ENCODE data around the gene SNX20. TPM values are rescaled to one million over a fixed set of nuclear protein-coding genes. Genes with fewer than 3 reads are reported as not detected.

The SNX20 gene
- total and polyA plus RNA-seq, 2 of the 4 experiments (the other 2 are of a cell fraction): not detected

DNA sequence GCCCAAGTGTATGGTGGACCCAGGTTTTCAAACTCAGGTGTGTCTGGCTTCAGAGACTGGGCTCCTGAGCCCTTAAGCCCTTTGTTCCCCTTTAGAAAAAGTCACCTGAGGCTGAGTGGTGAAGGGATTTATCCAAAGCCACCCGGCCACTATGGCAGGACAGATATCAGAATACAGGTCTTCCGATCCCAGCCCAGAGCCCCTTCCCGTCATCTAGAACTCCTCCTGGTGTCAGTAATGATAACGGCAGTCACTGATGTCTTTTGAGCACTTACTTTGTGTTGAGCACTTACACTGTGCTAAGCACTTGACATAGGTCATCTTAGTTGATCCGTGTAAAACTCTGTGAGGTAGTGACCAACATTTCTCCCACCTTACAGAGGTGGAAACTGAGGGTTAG lies 28.9 kb upstream of the SNX20 start:
- no peaks in the 10 kb centered on the region for H3K9me3 ChIP-seq (ENCODE audit: control insufficient read depth, insufficient read depth, low read length)
- no peak overlapping the region for H2BK5ac ChIP-seq (ENCODE audit: low read depth, low read length, poor library complexity, severe bottlenecking)
- H3K27me3 ChIP-seq (ENCODE audit: control insufficient read depth, insufficient read depth, low read length): no peaks in the 10 kb centered on the region; the same call in none of the 2 replicates
- no peaks in the 10 kb centered on the region for H3K36me3 ChIP-seq (ENCODE audit: control insufficient read depth, insufficient read depth, low read length)
- H3K14ac ChIP-seq (replicated peaks; ENCODE audit: low read depth, low read length): no peak overlapping the region
- WGBS, 2 experiments (ENCODE audit: extremely low coverage in 2 of 2, insufficient read length in 1 of 2): 70% methylated on average over 2 of the region's 5 CpGs; no CpG with 5 or more reads in 1 of the 2 experiments
- H2BK120ac ChIP-seq (ENCODE audit: low read depth, low read length): no peak overlapping the region
- no peaks in the 10 kb centered on the region for H3K4me1 ChIP-seq (ENCODE audit: control insufficient read depth, insufficient read depth, low read length)
- intact Hi-C loops (cut with micrococcal nuclease): no loop called here
- H3K4me2 ChIP-seq (ENCODE audit: low read depth, low read length): no peak overlapping the region
- H2BK20ac ChIP-seq (ENCODE audit: low read depth, low read length): no peak overlapping the region
- no peak overlapping the region for H3K18ac ChIP-seq (ENCODE audit: low read depth, low read length)
- no peaks in the 10 kb centered on the region for H4K20me1 ChIP-seq (ENCODE audit: insufficient read depth, low read length)
- in situ Hi-C loops (cut with MboI; ENCODE audit: low sequenced_read_pairs): no loop called here
- no peak overlapping the region for H4K91ac ChIP-seq (ENCODE audit: insufficient read depth, low read depth, low read length)
- TF ChIP-seq MXI1 (IDR thresholded peaks at IDR 0.05; ENCODE audit: borderline replicate concordance, low read depth, low read length) (no peak), RAD21 (IDR thresholded peaks at IDR 0.05; ENCODE audit: low read length) (no peak), CEBPB (IDR thresholded peaks at IDR 0.05; ENCODE audit: low read depth, low read length) (no peak), RCOR1 (IDR thresholded peaks at IDR 0.05; ENCODE audit: insufficient replicate concordance, low read length) (no peak), MAZ (IDR thresholded peaks at IDR 0.05; ENCODE audit: borderline replicate concordance, low read depth, low read length) (no peak), NFE2L2 (IDR thresholded peaks at IDR 0.05; ENCODE audit: low read depth, low read length) (no peak), CHD1 (IDR thresholded peaks at IDR 0.05; ENCODE audit: low read depth, low read length) (no peak), MAFK (IDR thresholded peaks at IDR 0.05; ENCODE audit: low read depth, low read length) (no peak), BHLHE40 (IDR thresholded peaks at IDR 0.05; ENCODE audit: low read depth, low read length) (no peak), SMC3 (IDR thresholded peaks at IDR 0.05; ENCODE audit: low read depth, low read length) (no peak), POLR2A (IDR thresholded peaks at IDR 0.05; ENCODE audit: low read depth, low read length) (no peak), FOS (IDR thresholded peaks at IDR 0.05; ENCODE audit: low read depth, low read length) (no peak), RFX5 (IDR thresholded peaks at IDR 0.05; ENCODE audit: low read depth, low read length) (no peak)
- TF ChIP-seq, protein P1, sequence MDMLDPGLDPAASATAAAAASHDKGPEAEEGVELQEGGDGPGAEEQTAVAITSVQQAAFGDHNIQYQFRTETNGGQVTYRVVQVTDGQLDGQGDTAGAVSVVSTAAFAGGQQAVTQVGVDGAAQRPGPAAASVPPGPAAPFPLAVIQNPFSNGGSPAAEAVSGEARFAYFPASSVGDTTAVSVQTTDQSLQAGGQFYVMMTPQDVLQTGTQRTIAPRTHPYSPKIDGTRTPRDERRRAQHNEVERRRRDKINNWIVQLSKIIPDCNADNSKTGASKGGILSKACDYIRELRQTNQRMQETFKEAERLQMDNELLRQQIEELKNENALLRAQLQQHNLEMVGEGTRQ (IDR thresholded peaks at IDR 0.05; ENCODE audit: low read depth, low read length): no peak
- TF ChIP-seq, protein P2, sequence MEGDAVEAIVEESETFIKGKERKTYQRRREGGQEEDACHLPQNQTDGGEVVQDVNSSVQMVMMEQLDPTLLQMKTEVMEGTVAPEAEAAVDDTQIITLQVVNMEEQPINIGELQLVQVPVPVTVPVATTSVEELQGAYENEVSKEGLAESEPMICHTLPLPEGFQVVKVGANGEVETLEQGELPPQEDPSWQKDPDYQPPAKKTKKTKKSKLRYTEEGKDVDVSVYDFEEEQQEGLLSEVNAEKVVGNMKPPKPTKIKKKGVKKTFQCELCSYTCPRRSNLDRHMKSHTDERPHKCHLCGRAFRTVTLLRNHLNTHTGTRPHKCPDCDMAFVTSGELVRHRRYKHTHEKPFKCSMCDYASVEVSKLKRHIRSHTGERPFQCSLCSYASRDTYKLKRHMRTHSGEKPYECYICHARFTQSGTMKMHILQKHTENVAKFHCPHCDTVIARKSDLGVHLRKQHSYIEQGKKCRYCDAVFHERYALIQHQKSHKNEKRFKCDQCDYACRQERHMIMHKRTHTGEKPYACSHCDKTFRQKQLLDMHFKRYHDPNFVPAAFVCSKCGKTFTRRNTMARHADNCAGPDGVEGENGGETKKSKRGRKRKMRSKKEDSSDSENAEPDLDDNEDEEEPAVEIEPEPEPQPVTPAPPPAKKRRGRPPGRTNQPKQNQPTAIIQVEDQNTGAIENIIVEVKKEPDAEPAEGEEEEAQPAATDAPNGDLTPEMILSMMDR (conservative IDR thresholded peaks at IDR 0.05; ENCODE audit: low read depth, low read length): no peak
- TF ChIP-seq, protein P3, sequence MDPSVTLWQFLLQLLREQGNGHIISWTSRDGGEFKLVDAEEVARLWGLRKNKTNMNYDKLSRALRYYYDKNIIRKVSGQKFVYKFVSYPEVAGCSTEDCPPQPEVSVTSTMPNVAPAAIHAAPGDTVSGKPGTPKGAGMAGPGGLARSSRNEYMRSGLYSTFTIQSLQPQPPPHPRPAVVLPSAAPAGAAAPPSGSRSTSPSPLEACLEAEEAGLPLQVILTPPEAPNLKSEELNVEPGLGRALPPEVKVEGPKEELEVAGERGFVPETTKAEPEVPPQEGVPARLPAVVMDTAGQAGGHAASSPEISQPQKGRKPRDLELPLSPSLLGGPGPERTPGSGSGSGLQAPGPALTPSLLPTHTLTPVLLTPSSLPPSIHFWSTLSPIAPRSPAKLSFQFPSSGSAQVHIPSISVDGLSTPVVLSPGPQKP (IDR thresholded peaks at IDR 0.05; ENCODE audit: borderline replicate concordance, low read depth, low read length): no peak
- H2AK5ac ChIP-seq (ENCODE audit: low read depth, low read length): no peak overlapping the region
- no peak overlapping the region for H2AK9ac ChIP-seq (replicated peaks; ENCODE audit: low read depth, low read length, poor library complexity)
- DNase-seq (no peak), ATAC-seq (ENCODE audit: low read depth) (no peak)
- dilution Hi-C loops (cut with HindIII; ENCODE audit: low sequenced_read_pairs, unreplicated experiment): no loop called here
- BruUV-seq (replicated peaks): no TSS peak
- no peak overlapping the region for H3K56ac ChIP-seq (ENCODE audit: extremely low read depth, insufficient read depth, low read length)
- H2AFZ ChIP-seq (replicated peaks; ENCODE audit: low read length, poor library complexity): no peak overlapping the region
- no peak overlapping the region for H4K8ac ChIP-seq (ENCODE audit: low read depth in 2 of 2, low read length in 2 of 2)
- H2BK15ac ChIP-seq (ENCODE audit: low read depth, low read length): no peak overlapping the region
- H3K9ac ChIP-seq (ENCODE audit: low read depth, low read length): no peak overlapping the region
- no peak overlapping the region for H3K4ac ChIP-seq (ENCODE audit: low read depth, low read length)
- H3K4me3 ChIP-seq (ENCODE audit: insufficient read depth, low read depth, low read length): no peak overlapping the region
- no peaks in the 10 kb centered on the region for H3K9me1 ChIP-seq (ENCODE audit: insufficient read depth, low read length)
- H3K27ac ChIP-seq (ENCODE audit: insufficient read depth, low read length): no peak overlapping the region
- H4K5ac ChIP-seq (ENCODE audit: low read depth, low read length): no peak overlapping the region
- no peak overlapping the region for H3K23ac ChIP-seq (ENCODE audit: low read depth, low read length)
- H3K79me1 ChIP-seq (ENCODE audit: low read depth in 1 of 2, low read length in 2 of 2): no peaks in the 10 kb centered on the region
- ChIA-PET POLR2A (ENCODE audit: unreplicated experiment) (no interaction called here), CTCF (no interaction called here)

Measured in IMR-90 (cell line).